ENCODE data around the gene SV2C.

Gene SV2C

GRCh38 chr5:76402886-76403765, 319.9 kb downstream of the SV2C start, which contains the start of gene IQGAP2:
TSS of gene IQGAP2 (plus strand) at chr5:76403285. CDS start at chr5:76403546, 261 bp downstream.
- peak; percentile 49 to 53 for DNase-seq (ENCODE audit: low read depth in 2 of 2, low spot score in 1 of 2)
